Activated T-helper 1 cell treated with Interleukin-2 at 50 U/mL for 16 hours (primary cell): Measurements from ENCODE around the gene MISP.

ENCODE experiments used
- DNase-seq: peaks from one replicate; pipeline ENCODE4 v3.0.0-alpha.2; 2020; ENCODE audit warnings: low read depth

Gene MISP

DNA sequence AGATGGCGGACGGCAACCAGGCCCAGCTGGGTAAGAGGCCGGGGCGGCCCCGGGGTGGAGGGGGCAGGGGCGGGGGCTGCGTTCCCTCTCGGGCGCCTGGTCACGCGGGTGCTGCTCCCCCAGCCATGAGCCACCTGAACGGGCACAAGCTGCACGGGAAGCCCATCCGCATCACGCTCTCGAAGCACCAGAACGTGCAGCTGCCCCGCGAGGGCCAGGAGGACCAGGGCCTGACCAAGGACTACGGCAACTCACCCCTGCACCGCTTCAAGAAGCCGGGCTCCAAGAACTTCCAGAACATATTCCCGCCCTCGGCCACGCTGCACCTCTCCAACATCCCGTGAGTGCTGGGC lies 57.5 kb downstream of the MISP start:
- no peak for DNase-seq

DNA sequence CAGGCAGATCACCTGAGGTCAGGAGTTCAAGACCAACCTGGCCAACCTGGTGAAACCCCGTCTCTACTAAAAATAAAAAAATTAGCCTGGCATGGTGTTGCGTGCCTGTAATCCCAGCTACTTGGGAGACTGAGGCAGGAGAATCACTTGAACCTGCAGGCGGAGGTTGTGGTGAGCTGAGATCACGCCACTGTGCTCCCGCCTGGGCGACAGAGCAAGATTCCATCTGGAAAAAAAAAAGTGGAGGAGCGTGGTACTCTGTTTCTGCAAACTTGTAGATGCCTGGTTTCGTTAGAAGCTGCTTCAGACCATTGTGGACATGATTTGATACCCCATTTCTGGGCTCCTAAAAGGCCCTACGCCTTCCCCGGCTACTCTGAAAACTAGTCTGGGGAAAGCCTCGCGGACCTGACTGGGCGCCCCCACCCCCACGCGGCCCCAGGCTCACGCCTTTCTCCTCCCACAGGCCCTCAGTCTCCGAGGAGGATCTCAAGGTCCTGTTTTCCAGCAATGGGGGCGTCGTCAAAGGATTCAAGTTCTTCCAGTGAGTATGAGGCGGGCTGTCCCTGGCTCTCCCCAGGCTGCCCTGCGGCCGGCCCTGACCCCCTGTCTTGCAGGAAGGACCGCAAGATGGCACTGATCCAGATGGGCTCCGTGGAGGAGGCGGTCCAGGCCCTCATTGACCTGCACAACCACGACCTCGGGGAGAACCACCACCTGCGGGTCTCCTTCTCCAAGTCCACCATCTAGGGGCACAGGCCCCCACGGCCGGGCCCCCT lies 59.4 kb downstream of the MISP start:
- DNase-seq = no peak

DNA sequence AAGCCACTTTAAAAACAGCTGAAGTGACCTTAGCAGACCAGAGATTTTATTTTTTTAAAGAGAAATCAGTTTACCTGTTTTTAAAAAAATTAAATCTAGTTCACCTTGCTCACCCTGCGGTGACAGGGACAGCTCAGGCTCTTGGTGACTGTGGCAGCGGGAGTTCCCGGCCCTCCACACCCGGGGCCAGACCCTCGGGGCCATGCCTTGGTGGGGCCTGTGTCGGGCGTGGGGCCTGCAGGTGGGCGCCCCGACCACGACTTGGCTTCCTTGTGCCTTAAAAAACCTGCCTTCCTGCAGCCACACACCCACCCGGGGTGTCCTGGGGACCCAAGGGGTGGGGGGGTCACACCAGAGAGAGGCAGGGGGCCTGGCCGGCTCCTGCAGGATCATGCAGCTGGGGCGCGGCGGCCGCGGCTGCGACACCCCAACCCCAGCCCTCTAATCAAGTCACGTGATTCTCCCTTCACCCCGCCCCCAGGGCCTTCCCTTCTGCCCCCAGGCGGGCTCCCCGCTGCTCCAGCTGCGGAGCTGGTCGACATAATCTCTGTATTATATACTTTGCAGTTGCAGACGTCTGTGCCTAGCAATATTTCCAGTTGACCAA lies 60.1 kb downstream of the MISP start:
- no peak for DNase-seq

DNA sequence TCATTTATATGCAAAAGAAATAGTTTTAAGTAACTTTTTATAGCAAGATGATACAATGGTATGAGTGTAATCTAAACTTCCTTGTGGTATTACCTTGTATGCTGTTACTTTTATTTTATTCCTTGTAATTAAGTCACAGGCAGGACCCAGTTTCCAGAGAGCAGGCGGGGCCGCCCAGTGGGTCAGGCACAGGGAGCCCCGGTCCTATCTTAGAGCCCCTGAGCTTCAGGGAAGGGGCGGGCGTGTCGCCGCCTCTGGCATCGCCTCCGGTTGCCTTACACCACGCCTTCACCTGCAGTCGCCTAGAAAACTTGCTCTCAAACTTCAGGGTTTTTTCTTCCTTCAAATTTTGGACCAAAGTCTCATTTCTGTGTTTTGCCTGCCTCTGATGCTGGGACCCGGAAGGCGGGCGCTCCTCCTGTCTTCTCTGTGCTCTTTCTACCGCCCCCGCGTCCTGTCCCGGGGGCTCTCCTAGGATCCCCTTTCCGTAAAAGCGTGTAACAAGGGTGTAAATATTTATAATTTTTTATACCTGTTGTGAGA lies 60.7 kb downstream of the MISP start:
- no peak for DNase-seq

DNA sequence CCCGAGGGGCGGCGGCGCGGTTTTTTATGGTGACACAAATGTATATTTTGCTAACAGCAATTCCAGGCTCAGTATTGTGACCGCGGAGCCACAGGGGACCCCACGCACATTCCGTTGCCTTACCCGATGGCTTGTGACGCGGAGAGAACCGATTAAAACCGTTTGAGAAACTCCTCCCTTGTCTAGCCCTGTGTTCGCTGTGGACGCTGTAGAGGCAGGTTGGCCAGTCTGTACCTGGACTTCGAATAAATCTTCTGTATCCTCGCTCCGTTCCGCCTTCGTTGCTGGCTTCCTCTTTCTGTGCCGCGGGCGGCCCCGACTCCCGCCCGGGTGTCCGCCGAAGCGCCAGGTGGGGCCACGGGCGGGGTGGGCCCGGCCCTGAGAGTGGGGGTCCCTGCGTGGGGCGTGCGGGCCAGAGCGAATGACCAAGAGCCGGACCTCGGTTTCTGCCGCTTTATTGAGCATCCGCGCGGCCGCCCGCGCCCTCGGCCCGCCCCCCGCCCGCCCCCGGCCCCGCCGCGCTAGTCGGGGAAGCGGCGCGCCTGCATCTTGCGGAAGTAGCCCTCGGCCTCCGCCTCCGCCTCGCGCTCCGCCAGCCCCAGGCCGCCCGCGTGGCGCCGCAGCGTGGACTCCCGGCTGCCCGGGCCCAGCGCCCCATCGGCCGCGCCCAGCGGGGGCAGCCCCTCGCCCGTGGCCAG lies 61.3 kb downstream of the MISP start:
- DNase-seq = no peak

DNA sequence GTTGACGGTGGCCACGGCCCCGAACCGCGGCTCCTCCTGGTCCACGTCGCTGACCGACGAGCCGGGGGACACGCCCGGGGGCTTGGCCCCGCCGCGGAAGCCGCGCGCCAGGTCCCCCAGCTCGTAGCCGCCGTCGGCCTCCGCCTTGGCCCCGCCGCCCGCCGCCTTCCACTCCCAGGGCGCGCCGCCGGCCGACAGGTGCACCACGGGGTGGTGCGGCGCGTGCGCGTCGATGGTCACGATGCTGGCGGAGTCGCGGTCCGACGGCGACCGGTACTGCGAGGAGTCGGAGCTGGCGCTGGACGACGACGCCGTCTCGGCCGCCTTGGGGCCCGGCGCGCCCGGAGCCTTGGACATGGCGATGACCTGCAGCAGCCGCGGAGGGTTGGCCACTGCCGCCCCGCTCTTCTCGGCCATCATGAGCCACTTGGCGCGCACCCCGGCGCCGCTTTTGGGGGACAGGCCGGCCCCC lies 61.9 kb downstream of the MISP start:
- DNase-seq = no peak

DNA sequence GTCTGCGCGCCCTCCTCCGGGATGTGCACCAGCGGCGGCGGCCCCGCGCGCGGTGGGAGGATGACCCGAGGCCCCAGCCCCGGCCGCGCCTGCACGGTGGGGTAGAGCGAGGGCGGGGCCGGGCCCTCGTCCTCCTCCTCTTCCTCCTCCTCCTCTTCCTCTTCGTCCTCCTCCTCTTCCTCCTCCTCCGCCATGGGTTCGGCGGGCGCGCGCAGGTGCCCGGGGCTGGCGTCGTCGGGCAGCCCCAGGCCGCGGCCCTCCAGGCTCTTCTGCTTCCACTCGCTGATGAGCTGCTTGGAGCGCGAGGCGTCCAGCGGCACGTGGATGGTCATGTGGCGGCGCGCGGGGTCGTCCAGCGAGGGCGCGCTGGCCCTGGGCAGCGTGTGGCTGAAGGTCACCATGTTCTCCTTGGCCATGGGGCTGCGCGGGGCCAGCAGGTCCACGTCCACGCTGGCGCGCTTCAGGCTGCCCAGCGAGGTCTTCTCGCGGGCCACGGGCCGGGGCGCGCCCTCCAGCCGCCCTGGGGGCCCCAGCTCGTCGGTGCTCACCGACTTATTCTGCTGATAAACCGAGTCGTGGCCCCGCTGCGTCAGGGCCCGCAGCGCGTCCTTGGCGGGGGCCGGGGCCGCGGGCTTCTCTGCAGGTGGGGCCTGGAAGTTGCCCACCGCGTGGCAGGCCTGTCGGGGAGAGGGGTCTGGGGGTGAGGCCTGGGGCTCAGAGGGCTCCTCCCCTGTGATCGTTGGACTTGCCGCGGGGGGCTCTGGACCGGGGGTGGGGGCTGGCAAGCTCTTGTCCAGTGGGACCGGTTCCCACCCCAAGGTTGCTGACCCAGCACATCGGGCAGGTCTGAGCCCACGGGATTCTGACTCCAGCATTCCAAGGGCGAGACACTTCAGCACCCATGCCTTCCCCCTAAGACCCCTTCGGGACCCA lies 62.6 kb downstream of the MISP start:
- no peak for DNase-seq
